Esophagus muscularis mucosa (tissue), 4 donors: ENCODE data around the gene CD34. TPM values are rescaled to one million over a fixed set of nuclear protein-coding genes. Genes with fewer than 3 reads are reported as not detected.
A peak's percentile ranks its signal among the peaks of the same experiment; 100 is the strongest.

ENCODE experiments used
- DNase-seq: peaks from one replicate; pipeline ENCODE4 v3.0.0-alpha.2; 2017; ENCODE audit errors: extremely low spot score
- H3K27ac ChIP-seq, 4 donors: fragments of 200-600 bp; sonication (generic); replicated peaks in 1 of 4; 1 replicate in 3 of 4; 2 replicates in 1 of 4; pipeline ENCODE4 v1.5.1; 2016 to 2019; ENCODE audit warnings: mild to moderate bottlenecking in 1 of 4
- H3K27me3 ChIP-seq, 4 donors: fragments of 200-600 bp; sonication (generic); one replicate each; pipeline versions ENCODE4 v1.5.1 to v1.6.0; 2016 to 2019
- H3K36me3 ChIP-seq, 4 donors: fragments of 200-600 bp; sonication (generic); one replicate each; pipeline ENCODE4 v1.5.1; 2016 to 2019
- H3K4me1 ChIP-seq, 4 donors: fragments of 200-600 bp; sonication (generic); one replicate each; pipeline ENCODE4 v1.5.1; 2016 to 2019
- H3K4me3 ChIP-seq, 4 donors: fragments of 200-600 bp; sonication (generic); 1 replicate in 2 of 4; 2 replicates in 2 of 4; pipeline ENCODE4 v1.5.1; 2016 to 2019; ENCODE audit warnings: mild to moderate bottlenecking in 4 of 4, moderate library complexity in 1 of 4
- H3K9me3 ChIP-seq, 4 donors: fragments of 200-600 bp; sonication (generic); 1 replicate in 3 of 4; 2 replicates in 1 of 4; pipeline ENCODE4 v1.5.1; 2016 to 2019
- EP300 ChIP-seq: sonication (generic); formaldehyde crosslinking; IDR thresholded peaks from one replicate; pipeline ENCODE4 v1.6.1; 2017; ENCODE audit warnings: antibody characterized with exemption
- POLR2A ChIP-seq: fragments of 450-650 bp; IDR thresholded peaks from one replicate; pipeline ENCODE4 v1.6.1; 2017; ENCODE audit warnings: antibody characterized with exemption, moderate library complexity, mild to moderate bottlenecking, low read depth
- POLR2AphosphoS5 ChIP-seq, 2 donors: sonication (generic); formaldehyde crosslinking; IDR thresholded peaks; one replicate each; pipeline ENCODE4 v1.6.1; 2017; ENCODE audit warnings: antibody characterized with exemption in 2 of 2
- WGBS: methylation state at CpG from one replicate; pipeline ENCODE4 v1.1.5; 2018; 5-methylcytosine and 5-hydroxymethylcytosine counted together
- intact Hi-C: fragments of 100-400 bp; cut with DNase I; formaldehyde crosslinking; loops from one replicate; pipeline ENCODE4 v1.15.1; 2023
- total RNA-seq, 4 donors: library from RNA; depleted of rRNA; stranded (reverse); fragments of >200 nt; gene quantifications; one replicate each; pipeline versions ENCODE4 v1.1.0 to v1.2.1, GENCODE V29; 2016
- TF ChIP-seq, protein P1 (sequence below), 3 experiments: fragments of 200-600 bp in 2 of 3; fragments of 450-650 bp in 1 of 3; sonication (generic) in 2 of 3; IDR thresholded peaks; one replicate each; pipeline ENCODE4 v1.5.1; 2017 to 2019; ENCODE audit warnings: antibody characterized with exemption in 3 of 3, mild to moderate bottlenecking in 2 of 3, moderate library complexity in 1 of 3

Gene CD34
- total RNA-seq, 4 donors from 2014 or later: 70.2 to 136 (median 93.3) TPM

- peak overlapping the region; percentile 87 to 99 (median 92) for H3K4me3 ChIP-seq
- peaks cover 58 to 89% (median 85%) of the 10 kb centered on the region in 4 donors for H3K4me1 ChIP-seq
- H3K27me3 ChIP-seq: no peaks in the 10 kb centered on the region
- no peak for TF ChIP-seq EP300
- TF ChIP-seq POLR2AphosphoS5 (IDR thresholded peaks at IDR 0.05): peak in 1 of 2 donors; percentile 7
- peak overlapping the region; percentile 96 to 98 (median 98) for H3K27ac ChIP-seq
- DNase-seq: no peak
- peaks cover 0 to 15% (median 0%) of the 10 kb centered on the region in 4 donors for H3K36me3 ChIP-seq
- intact Hi-C loops: loop anchor here (10.0 kb wide), 1 partner anchor 53 kb away; no protein-coding TSS in a partner anchor
- H3K9me3 ChIP-seq: no peaks in the 10 kb centered on the region
- 31% methylated on average over 8 of the region's 19 CpGs for WGBS
Observed at GRCh38 chr1:207867136-207868109, 43.5 kb downstream of the CD34 start.

GRCh38 chr1:207866471-207867135 is 44.3 kb downstream of the CD34 start:
- Histone ChIP-seq H3K27ac (peak overlapping the region; percentile 96 to 98 (median 98)), H3K9me3 (no peaks in the 10 kb centered on the region), H3K4me1 (peaks cover 63 to 89% (median 87%) of the 10 kb centered on the region in 4 donors), H3K36me3 (peaks cover 0 to 15% (median 0%) of the 10 kb centered on the region in 4 donors), H3K27me3 (no peaks in the 10 kb centered on the region), H3K4me3 (peak overlapping the region; percentile 87 to 99 (median 92))
- intact Hi-C loops: loop anchor here (10.0 kb wide), 1 partner anchor 52 kb away; no protein-coding TSS in a partner anchor
- no peak for TF ChIP-seq EP300
- TF ChIP-seq POLR2AphosphoS5 (IDR thresholded peaks at IDR 0.05): peak; percentile 50 to 51
- WGBS: 29% methylated on average over 9 of the region's 9 CpGs
- no peak for DNase-seq

DNA sequence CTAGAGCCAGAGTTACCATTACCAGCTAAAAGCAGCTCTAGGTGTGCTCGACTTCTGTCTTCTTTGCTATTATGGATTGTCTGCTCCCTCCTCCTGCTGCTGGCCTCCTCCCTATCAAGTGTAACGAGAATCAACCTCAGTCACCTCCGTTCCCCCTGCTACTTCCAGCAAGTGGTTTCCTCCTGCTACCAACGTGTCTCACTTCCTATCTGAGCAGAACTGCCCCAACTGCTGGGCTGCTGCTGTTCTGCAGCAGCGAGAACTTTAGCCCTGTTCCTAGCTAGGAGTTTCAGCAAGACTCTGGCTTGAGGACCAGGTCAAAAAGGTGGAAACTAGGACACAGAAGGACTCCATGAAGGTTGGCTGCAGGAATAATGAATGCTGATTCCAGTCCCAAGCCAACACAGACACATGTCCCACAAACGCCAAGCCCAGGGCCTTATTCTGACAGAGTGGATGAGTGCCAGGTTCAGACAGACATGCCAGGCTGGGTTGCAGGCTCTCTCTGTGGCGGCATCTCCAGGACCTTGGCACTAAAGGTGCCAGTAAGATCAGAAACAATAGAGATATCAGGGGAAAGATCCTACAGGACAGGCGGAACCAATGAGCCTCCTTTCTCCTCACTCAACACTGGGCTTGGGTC is 46.9 kb downstream of the CD34 start:
- H3K4me1 ChIP-seq: peaks cover 71 to 88% (median 86%) of the 10 kb centered on the region in 4 donors
- DNase-seq: no peak
- TF ChIP-seq, protein P1, sequence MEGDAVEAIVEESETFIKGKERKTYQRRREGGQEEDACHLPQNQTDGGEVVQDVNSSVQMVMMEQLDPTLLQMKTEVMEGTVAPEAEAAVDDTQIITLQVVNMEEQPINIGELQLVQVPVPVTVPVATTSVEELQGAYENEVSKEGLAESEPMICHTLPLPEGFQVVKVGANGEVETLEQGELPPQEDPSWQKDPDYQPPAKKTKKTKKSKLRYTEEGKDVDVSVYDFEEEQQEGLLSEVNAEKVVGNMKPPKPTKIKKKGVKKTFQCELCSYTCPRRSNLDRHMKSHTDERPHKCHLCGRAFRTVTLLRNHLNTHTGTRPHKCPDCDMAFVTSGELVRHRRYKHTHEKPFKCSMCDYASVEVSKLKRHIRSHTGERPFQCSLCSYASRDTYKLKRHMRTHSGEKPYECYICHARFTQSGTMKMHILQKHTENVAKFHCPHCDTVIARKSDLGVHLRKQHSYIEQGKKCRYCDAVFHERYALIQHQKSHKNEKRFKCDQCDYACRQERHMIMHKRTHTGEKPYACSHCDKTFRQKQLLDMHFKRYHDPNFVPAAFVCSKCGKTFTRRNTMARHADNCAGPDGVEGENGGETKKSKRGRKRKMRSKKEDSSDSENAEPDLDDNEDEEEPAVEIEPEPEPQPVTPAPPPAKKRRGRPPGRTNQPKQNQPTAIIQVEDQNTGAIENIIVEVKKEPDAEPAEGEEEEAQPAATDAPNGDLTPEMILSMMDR (IDR thresholded peaks at IDR 0.05): no peak
- TF ChIP-seq POLR2AphosphoS5 (IDR thresholded peaks at IDR 0.05): peak in 1 of 2 donors; percentile 46
- no peak for TF ChIP-seq POLR2A
- no peak for TF ChIP-seq EP300
- intact Hi-C loops: loop anchor here (10.0 kb wide), 1 partner anchor 49 kb away; no protein-coding TSS in a partner anchor
- WGBS: 68% methylated on average over 8 of the region's 8 CpGs
- H3K9me3 ChIP-seq: no peaks in the 10 kb centered on the region
- H3K27me3 ChIP-seq: no peaks in the 10 kb centered on the region
- no peak overlapping the region for H3K4me3 ChIP-seq
- H3K27ac ChIP-seq: peak overlapping the region; percentile 65 to 98 (median 98)
- peaks cover 0 to 20% (median 5%) of the 10 kb centered on the region in 4 donors for H3K36me3 ChIP-seq

- TF ChIP-seq EP300: no peak
- TF ChIP-seq POLR2AphosphoS5 (IDR thresholded peaks at IDR 0.05): no peak
- TF ChIP-seq, protein P1 (IDR thresholded peaks at IDR 0.05): no peak
- TF ChIP-seq POLR2A: no peak
- intact Hi-C loops: loop anchor here (10.0 kb wide), 1 partner anchor 48 kb away; no protein-coding TSS in a partner anchor
- Histone ChIP-seq H3K27ac (peak overlapping the region; percentile 42 to 98 (median 98)), H3K27me3 (no peaks in the 10 kb centered on the region), H3K36me3 (peaks cover 0 to 20% (median 5%) of the 10 kb centered on the region in 4 donors), H3K4me3 (no peak overlapping the region), H3K4me1 (peaks cover 74 to 98% (median 96%) of the 10 kb centered on the region in 4 donors), H3K9me3 (no peaks in the 10 kb centered on the region)
- no peak for DNase-seq
- WGBS: 31% methylated on average over 2 of the region's 2 CpGs
Observed at GRCh38 chr1:207862241-207862787, 48.6 kb downstream of the CD34 start.
